ENCODE data around the gene ANKRD13D.

GRCh38 chr11:67276781-67277230 is 12.3 kb upstream of the ANKRD13D start:
- TF ChIP-seq, protein P1, sequence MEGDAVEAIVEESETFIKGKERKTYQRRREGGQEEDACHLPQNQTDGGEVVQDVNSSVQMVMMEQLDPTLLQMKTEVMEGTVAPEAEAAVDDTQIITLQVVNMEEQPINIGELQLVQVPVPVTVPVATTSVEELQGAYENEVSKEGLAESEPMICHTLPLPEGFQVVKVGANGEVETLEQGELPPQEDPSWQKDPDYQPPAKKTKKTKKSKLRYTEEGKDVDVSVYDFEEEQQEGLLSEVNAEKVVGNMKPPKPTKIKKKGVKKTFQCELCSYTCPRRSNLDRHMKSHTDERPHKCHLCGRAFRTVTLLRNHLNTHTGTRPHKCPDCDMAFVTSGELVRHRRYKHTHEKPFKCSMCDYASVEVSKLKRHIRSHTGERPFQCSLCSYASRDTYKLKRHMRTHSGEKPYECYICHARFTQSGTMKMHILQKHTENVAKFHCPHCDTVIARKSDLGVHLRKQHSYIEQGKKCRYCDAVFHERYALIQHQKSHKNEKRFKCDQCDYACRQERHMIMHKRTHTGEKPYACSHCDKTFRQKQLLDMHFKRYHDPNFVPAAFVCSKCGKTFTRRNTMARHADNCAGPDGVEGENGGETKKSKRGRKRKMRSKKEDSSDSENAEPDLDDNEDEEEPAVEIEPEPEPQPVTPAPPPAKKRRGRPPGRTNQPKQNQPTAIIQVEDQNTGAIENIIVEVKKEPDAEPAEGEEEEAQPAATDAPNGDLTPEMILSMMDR (IDR thresholded peaks at IDR 0.05), result peak in 1 of 6 experiments; percentile 13
- TF ChIP-seq POLR2A (IDR thresholded peaks at IDR 0.05), result no peak
